HG02798 (cell line): Measurements from ENCODE around the gene BUD31.
"Not testable (repeated sequence)": the region's sequence is repeated elsewhere in the genome, so short reads cannot be mapped to it uniquely, and the experiment has no call there.

Source experiments
- ATAC-seq: cut with Tn5 transposase; IDR thresholded peaks from one replicate; pipeline ENCODE4 v1.9.1; 2021; ENCODE audit warnings: mild to moderate bottlenecking; ENCODE audit not compliant: unreplicated experiment, poor library complexity

The BUD31 gene

GRCh38 chr7:99396418-99397296 lies 12.1 kb upstream of the BUD31 start:
- no peak for ATAC-seq

GRCh38 chr7:99397297-99397983 lies 11.3 kb upstream of the BUD31 start:
- no peak for ATAC-seq

GRCh38 chr7:99398891-99399445 lies 9.8 kb upstream of the BUD31 start:
- ATAC-seq = no peak

- no peak for ATAC-seq
Measured at GRCh38 chr7:99399597-99399996, 9.2 kb upstream of the BUD31 start.

GRCh38 chr7:99402854-99403253 lies 5.9 kb upstream of the BUD31 start:
- ATAC-seq = no peak

- ATAC-seq = no peak
Measured at GRCh38 chr7:99403764-99404163, 5.0 kb upstream of the BUD31 start.

GRCh38 chr7:99404235-99404976 lies 4.4 kb upstream of the BUD31 start:
- ATAC-seq = no peak

- ATAC-seq = no peak
Measured at GRCh38 chr7:99404977-99405320, 3.8 kb upstream of the BUD31 start.

GRCh38 chr7:99406557-99406956 lies 2.2 kb upstream of the BUD31 start:
- ATAC-seq = no peak

GRCh38 chr7:99407872-99408378 lies 844 bp upstream of the BUD31 start:
- ATAC-seq = no peak

GRCh38 chr7:99409192-99409572 lies 413 bp downstream of the BUD31 start:
- peak; percentile 1 for ATAC-seq

- no peak for ATAC-seq
Measured at GRCh38 chr7:99409806-99410205, 1.0 kb downstream of the BUD31 start.

GRCh38 chr7:99410635-99411034 lies 1.9 kb downstream of the BUD31 start:
- no peak for ATAC-seq

- ATAC-seq = not testable (repeated sequence)
Measured at GRCh38 chr7:99415513-99416127, 6.9 kb downstream of the BUD31 start.

- no peak for ATAC-seq
Measured at GRCh38 chr7:99418260-99418659, 9.5 kb downstream of the BUD31 start.

- no peak for ATAC-seq
Measured at GRCh38 chr7:99419323-99420021, 10.7 kb downstream of the BUD31 start.

- no peak for ATAC-seq
Measured at GRCh38 chr7:99420213-99420612, 11.4 kb downstream of the BUD31 start.

- no peak for ATAC-seq
Measured at GRCh38 chr7:99420986-99421385, 12.2 kb downstream of the BUD31 start.

- no peak for ATAC-seq
Measured at GRCh38 chr7:99422186-99422585, 13.4 kb downstream of the BUD31 start.

GRCh38 chr7:99422625-99423024 lies 13.9 kb downstream of the BUD31 start:
- ATAC-seq = no peak
